Nephron (organoid): ENCODE measurements around the gene RPLP2.

Experiments used
- H3K27ac Mint-ChIP-seq, 3 experiments: 2 replicates each; pipeline ENCODE4 v1.8.0; 2020; ENCODE audit warnings: mixed read lengths in 3 of 3, mild to moderate bottlenecking in 2 of 3, moderate library complexity in 1 of 3
- H3K27me3 Mint-ChIP-seq: 2 replicates; pipeline ENCODE4 v1.8.0; 2021; ENCODE audit warnings: low read depth, mild to moderate bottlenecking, moderate library complexity, mixed read lengths
- H3K36me3 Mint-ChIP-seq: 2 replicates; pipeline ENCODE4 v1.8.0; 2020; ENCODE audit warnings: low read depth, mixed read lengths
- H3K4me1 Mint-ChIP-seq: 2 replicates; pipeline ENCODE4 v1.8.0; 2020; ENCODE audit warnings: mixed read lengths
- H3K4me3 Mint-ChIP-seq, 3 experiments: 2 replicates each; pipeline ENCODE4 v1.8.0; 2020; ENCODE audit warnings: mild to moderate bottlenecking in 3 of 3, mixed read lengths in 3 of 3, moderate library complexity in 2 of 3
- H3K9me3 Mint-ChIP-seq: 2 replicates; pipeline ENCODE4 v1.8.0; 2020; ENCODE audit warnings: mixed read lengths
- TF ChIP-seq, protein P1 (sequence below), 3 experiments: fragments of 200-600 bp; sonication (generic); IDR thresholded peaks; one replicate each; pipeline ENCODE4 v1.5.0; 2021; ENCODE audit warnings: antibody characterized with exemption in 3 of 3; ENCODE audit not compliant: unreplicated experiment in 3 of 3

Gene RPLP2

GRCh38 chr11:823441-824291, 13.9 kb downstream of the RPLP2 start:
- no peak overlapping the region for H3K27ac Mint-ChIP-seq
- no peaks in the 10 kb centered on the region for H3K9me3 Mint-ChIP-seq
- TF ChIP-seq, protein P1, sequence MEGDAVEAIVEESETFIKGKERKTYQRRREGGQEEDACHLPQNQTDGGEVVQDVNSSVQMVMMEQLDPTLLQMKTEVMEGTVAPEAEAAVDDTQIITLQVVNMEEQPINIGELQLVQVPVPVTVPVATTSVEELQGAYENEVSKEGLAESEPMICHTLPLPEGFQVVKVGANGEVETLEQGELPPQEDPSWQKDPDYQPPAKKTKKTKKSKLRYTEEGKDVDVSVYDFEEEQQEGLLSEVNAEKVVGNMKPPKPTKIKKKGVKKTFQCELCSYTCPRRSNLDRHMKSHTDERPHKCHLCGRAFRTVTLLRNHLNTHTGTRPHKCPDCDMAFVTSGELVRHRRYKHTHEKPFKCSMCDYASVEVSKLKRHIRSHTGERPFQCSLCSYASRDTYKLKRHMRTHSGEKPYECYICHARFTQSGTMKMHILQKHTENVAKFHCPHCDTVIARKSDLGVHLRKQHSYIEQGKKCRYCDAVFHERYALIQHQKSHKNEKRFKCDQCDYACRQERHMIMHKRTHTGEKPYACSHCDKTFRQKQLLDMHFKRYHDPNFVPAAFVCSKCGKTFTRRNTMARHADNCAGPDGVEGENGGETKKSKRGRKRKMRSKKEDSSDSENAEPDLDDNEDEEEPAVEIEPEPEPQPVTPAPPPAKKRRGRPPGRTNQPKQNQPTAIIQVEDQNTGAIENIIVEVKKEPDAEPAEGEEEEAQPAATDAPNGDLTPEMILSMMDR (IDR thresholded peaks at IDR 0.05; ENCODE audit: unreplicated experiment in 3 of 3): no peak
- H3K27me3 Mint-ChIP-seq: peaks cover 24% of the 10 kb centered on the region
- H3K36me3 Mint-ChIP-seq: peaks cover 8% of the 10 kb centered on the region
- no peak overlapping the region for H3K4me3 Mint-ChIP-seq
- H3K4me1 Mint-ChIP-seq: peaks cover 18% of the 10 kb centered on the region

DNA sequence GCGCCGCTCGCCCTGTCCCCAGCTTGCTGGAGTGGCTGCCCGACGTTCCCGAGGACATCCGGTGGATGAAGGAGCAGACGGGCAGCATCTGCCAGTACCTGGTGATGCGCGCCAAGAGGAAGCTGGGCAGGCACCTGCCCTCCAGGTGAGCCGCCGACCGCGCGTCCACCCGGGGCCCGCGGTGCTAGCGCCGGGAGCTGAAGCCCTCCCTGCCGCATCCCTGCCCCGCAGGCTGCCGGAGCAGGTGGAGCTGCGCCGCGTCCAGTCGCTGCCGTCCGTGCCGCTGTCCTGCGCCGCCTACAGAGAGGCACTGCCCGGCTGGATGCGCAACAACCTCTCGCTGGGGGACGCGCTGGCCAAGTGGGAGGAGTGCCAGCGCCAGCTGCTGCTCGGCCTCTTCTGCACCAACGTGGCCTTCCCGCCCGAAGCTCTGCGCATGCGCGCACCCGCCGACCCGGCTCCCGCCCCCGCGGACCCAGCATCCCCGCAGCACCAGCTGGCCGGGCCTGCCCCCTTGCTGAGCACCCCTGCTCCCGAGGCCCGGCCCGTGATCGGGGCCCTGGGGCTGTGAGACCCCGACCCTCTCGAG, 14.6 kb downstream of the RPLP2 start:
- no peaks in the 10 kb centered on the region for H3K9me3 Mint-ChIP-seq
- peaks cover 31% of the 10 kb centered on the region for H3K27me3 Mint-ChIP-seq
- peaks cover 8% of the 10 kb centered on the region for H3K36me3 Mint-ChIP-seq
- H3K4me1 Mint-ChIP-seq: peaks cover 24% of the 10 kb centered on the region
- TF ChIP-seq, protein P1 (IDR thresholded peaks at IDR 0.05; ENCODE audit: unreplicated experiment in 3 of 3): no peak
- H3K4me3 Mint-ChIP-seq: no peak overlapping the region
- H3K27ac Mint-ChIP-seq: no peak overlapping the region

- Mint-ChIP-seq H3K27me3 (peaks cover 34% of the 10 kb centered on the region), H3K27ac (no peak overlapping the region), H3K4me3 (peak overlapping the region; percentile 10 to 46 (median 34)), H3K9me3 (no peaks in the 10 kb centered on the region), H3K36me3 (peaks cover 8% of the 10 kb centered on the region), H3K4me1 (peaks cover 27% of the 10 kb centered on the region)
- TF ChIP-seq, protein P1 (IDR thresholded peaks at IDR 0.05; ENCODE audit: unreplicated experiment in 3 of 3): no peak
These were observed 15.2 kb downstream of the RPLP2 start for GRCh38 chr11:824942-825341.

DNA sequence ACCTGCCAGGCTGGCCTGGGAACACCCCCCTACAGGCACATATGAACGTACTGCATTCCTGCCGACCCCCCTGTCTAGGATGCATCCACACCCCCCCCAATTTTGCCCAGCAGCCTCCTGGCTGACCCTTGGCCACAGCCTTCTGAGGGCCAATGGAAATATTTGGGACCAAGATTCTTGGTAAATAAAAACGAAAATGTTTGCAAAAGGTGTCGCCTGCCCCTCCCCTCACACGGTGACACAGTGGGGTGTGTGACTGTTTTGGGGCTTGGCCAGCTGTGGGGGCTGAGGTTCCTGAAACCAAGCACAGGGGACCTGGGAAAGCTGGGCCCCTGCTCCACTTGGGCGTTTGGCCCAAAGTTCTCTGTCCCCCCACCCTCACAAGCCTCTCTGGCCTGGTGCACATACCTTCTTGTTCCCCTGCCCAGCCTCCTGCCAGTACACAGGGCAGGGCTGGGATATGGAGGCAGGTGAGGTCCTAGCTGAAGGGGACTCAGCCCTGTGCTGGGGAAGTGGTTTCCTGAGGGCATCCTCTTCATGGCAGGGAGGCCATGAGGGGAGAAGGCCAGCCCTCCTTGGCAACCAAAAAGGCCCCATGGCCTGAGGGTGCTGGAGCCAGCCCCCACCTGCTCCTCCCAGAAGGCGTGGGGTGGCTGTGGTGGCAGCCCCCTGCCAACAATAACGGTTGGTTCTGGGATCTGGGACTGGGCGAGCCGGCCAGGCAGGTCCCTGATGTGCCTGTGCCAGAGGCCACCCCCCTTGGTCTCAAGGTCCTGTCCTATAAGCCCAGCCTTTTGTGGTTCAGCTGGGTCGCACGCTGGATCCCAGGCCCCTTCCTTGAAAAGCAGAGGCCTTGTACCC, 15.8 kb downstream of the RPLP2 start:
- peaks cover 34% of the 10 kb centered on the region for H3K27me3 Mint-ChIP-seq
- H3K4me3 Mint-ChIP-seq: peak overlapping the region; percentile 34 to 46 (median 44)
- no peaks in the 10 kb centered on the region for H3K9me3 Mint-ChIP-seq

GRCh38 chr11:826227-826621, 16.5 kb downstream of the RPLP2 start:
- H3K27ac Mint-ChIP-seq: peak overlapping the region in 2 of 3 experiments; percentile 60 to 84
- peaks cover 37% of the 10 kb centered on the region for H3K27me3 Mint-ChIP-seq
- TF ChIP-seq, protein P1 (IDR thresholded peaks at IDR 0.05; ENCODE audit: unreplicated experiment in 3 of 3): no peak
- peaks cover 28% of the 10 kb centered on the region for H3K4me1 Mint-ChIP-seq
- peaks cover 8% of the 10 kb centered on the region for H3K36me3 Mint-ChIP-seq
- H3K4me3 Mint-ChIP-seq: peak overlapping the region; percentile 71 to 78 (median 71)
- no peaks in the 10 kb centered on the region for H3K9me3 Mint-ChIP-seq

More for the DNA sequence above, 15.8 kb downstream of the RPLP2 start:
- TF ChIP-seq, protein P1 (IDR thresholded peaks at IDR 0.05; ENCODE audit: unreplicated experiment in 3 of 3): no peak
- peaks cover 8% of the 10 kb centered on the region for H3K36me3 Mint-ChIP-seq
- H3K27ac Mint-ChIP-seq: no peak overlapping the region
- peaks cover 27% of the 10 kb centered on the region for H3K4me1 Mint-ChIP-seq
